ENCODE data around the gene SP8. TPM values are rescaled to one million over a fixed set of nuclear protein-coding genes. Genes with fewer than 3 reads are reported as not detected.

The SP8 gene
- total RNA-seq, 1 experiment from 2014 or later: 0.76 TPM

DNA sequence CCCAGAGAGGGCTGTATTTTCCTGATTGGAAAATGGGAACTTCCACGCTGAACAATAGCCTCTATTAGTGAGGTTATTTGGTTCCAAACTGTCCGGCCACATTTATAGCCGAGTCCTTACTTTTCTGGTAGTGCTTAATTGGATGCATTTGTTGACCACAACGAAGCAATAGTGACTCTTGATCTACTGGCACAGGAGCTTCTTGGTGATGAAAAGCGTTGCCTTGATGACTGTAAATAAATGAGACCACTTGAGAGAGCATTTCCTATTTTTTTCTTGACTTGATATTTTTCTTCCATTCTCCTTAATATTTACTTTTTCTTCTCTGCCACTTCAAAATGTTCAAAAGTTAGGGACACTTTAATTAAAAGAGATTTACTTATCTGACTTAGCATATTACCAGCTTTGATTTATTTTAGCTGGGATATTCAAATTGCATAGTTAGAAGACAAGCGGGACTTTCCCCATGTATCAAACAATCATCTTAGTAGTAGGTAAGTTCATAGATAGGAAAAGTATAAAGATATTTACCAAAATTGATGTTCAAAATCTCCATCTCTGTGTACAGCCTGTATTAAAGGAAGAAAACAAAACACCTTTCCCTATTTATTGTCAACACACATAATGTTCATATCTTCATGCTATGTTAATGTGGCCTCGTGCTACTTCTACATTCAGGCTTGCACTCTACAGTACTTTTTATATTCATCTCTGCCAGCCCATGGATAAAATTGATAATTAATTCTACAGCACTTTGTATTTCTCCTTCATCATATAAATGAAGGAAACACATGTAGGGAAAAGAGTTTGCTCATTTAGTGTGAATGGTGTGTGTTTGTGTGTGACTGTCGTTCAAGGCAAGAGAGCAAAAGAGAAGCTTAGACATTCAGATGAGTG, 5.1 kb upstream of the SP8 start:
- RAD21 ChIA-PET (ENCODE audit: low non-redundant PET in 1 of 2, low total read pairs in 2 of 2, uncharacterized antibody in 2 of 2, unreplicated experiment in 2 of 2): no interaction called here

More for the DNA sequence above, 5.1 kb upstream of the SP8 start:
- H3K79me2 ChIP-seq (ENCODE audit: insufficient read depth, low read length): no peaks in the 10 kb centered on the region
- no peak overlapping the region for H3K4me3 ChIP-seq (replicated peaks in 1 of 2; ENCODE audit: low read depth in 1 of 2, low read length in 2 of 2)
- no peaks in the 10 kb centered on the region for H3K36me3 ChIP-seq (ENCODE audit: control insufficient read depth in 1 of 2, insufficient read depth in 2 of 2, low read length in 2 of 2)
- ChIA-PET POLR2A (no interaction called here), CTCF (no interaction called here)
- H3K9ac ChIP-seq (ENCODE audit: low read length): no peak overlapping the region
- BruUV-seq (replicated peaks): no TSS peak
- DNase-seq (ENCODE audit: low read depth, low spot score) (no peak), ATAC-seq (no peak)
- H3K4me2 ChIP-seq (ENCODE audit: low read length): no peak overlapping the region
- TF ChIP-seq SP1 (IDR thresholded peaks at IDR 0.05; ENCODE audit: low read depth) (no peak), ZFX (IDR thresholded peaks at IDR 0.05) (no peak), CBX3 (IDR thresholded peaks at IDR 0.05; ENCODE audit: low read depth) (no peak), FOSL1 (IDR thresholded peaks at IDR 0.05; ENCODE audit: low read depth) (no peak)
- TF ChIP-seq, protein P1, sequence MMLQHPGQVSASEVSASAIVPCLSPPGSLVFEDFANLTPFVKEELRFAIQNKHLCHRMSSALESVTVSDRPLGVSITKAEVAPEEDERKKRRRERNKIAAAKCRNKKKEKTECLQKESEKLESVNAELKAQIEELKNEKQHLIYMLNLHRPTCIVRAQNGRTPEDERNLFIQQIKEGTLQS (IDR thresholded peaks at IDR 0.05): no peak
- TF ChIP-seq, protein P2, sequence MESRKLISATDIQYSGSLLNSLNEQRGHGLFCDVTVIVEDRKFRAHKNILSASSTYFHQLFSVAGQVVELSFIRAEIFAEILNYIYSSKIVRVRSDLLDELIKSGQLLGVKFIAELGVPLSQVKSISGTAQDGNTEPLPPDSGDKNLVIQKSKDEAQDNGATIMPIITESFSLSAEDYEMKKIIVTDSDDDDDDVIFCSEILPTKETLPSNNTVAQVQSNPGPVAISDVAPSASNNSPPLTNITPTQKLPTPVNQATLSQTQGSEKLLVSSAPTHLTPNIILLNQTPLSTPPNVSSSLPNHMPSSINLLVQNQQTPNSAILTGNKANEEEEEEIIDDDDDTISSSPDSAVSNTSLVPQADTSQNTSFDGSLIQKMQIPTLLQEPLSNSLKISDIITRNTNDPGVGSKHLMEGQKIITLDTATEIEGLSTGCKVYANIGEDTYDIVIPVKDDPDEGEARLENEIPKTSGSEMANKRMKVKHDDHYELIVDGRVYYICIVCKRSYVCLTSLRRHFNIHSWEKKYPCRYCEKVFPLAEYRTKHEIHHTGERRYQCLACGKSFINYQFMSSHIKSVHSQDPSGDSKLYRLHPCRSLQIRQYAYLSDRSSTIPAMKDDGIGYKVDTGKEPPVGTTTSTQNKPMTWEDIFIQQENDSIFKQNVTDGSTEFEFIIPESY (IDR thresholded peaks at IDR 0.05; ENCODE audit: extremely low read depth, insufficient replicate concordance, low read length): no peak
- H4K20me1 ChIP-seq (ENCODE audit: insufficient read depth): no peaks in the 10 kb centered on the region
- H3K9me2 ChIP-seq (ENCODE audit: insufficient read depth): no peaks in the 10 kb centered on the region
- no peaks in the 10 kb centered on the region for H3K9me3 ChIP-seq (ENCODE audit: control insufficient read depth in 1 of 2, insufficient read depth in 1 of 2, low read depth in 1 of 2, low read length in 2 of 2)
- H3K27ac ChIP-seq (ENCODE audit: low read depth, low read length): no peak overlapping the region
- intact Hi-C loops (cut with micrococcal nuclease): no loop called here
- peaks cover 12% of the 10 kb centered on the region; the same call in 1 of the 2 replicates for H3K27me3 ChIP-seq (ENCODE audit: insufficient read depth, low read length)
- peaks cover 0 to 4% of the 10 kb centered on the region in 2 experiments; a peak in 1 of 4 replicates for H3K4me1 ChIP-seq (ENCODE audit: control insufficient read depth in 1 of 2, insufficient read depth in 2 of 2, low read length in 2 of 2)
- H2AFZ ChIP-seq (ENCODE audit: low read depth, low read length, poor library complexity, severe bottlenecking): no peak overlapping the region

Data from HCT116 (cell line).